K562 (cell line): ENCODE measurements around the gene ACAT2. TPM values are rescaled to one million over a fixed set of nuclear protein-coding genes. Genes with fewer than 3 reads are reported as not detected.
A peak's percentile ranks its signal among the peaks of the same experiment; 100 is the strongest.

Source experiments
- CBX8 ChIP-seq: fragments of 200-600 bp; sonication (generic); IDR thresholded peaks from 2 replicates; pipeline ENCODE4 v1.6.1; 2012; ENCODE audit warnings: borderline replicate concordance, mixed run types, low read depth, mild to moderate bottlenecking, moderate library complexity, mixed read lengths, low read length, control low read depth, inconsistent platforms; ENCODE audit not compliant: poor library complexity, severe bottlenecking; ENCODE audit errors: extremely low read depth
- CCAR2 ChIP-seq: fragments of 200-400 bp; formaldehyde crosslinking; IDR thresholded peaks from 2 replicates; pipeline ENCODE4 v1.6.1; 2017; ENCODE audit warnings: mild to moderate bottlenecking, low read depth, low read length
- FOS ChIP-seq: IDR thresholded peaks from 3 replicates; pipeline ENCODE4 v1.6.1; 2011; ENCODE audit not compliant: insufficient read length; ENCODE audit errors: extremely low read depth
- GABPA ChIP-seq: fragments of 200-800 bp; sonication (Bioruptor generic); conservative IDR thresholded peaks from 2 replicates; pipeline ENCODE4 v1.6.1; 2016; ENCODE audit warnings: low read depth, missing genetic modification characterization, missing compliant biosample characterization
- ILK ChIP-seq: fragments of 450-650 bp; IDR thresholded peaks from 2 replicates; pipeline ENCODE4 v1.6.1; 2016; ENCODE audit warnings: missing genetic modification characterization, low read depth, mild to moderate bottlenecking, missing compliant biosample characterization, moderate library complexity, borderline replicate concordance
- NFYB ChIP-seq: IDR thresholded peaks from 2 replicates; pipeline ENCODE4 v1.6.1; 2011; ENCODE audit warnings: mild to moderate bottlenecking, moderate library complexity; ENCODE audit not compliant: insufficient read length; ENCODE audit errors: extremely low read depth
- RBM15 ChIP-seq: fragments of 200-400 bp; formaldehyde crosslinking; IDR thresholded peaks from 2 replicates; pipeline ENCODE4 v1.6.1; 2018; ENCODE audit warnings: mild to moderate bottlenecking, low read length, moderate library complexity; ENCODE audit not compliant: insufficient read depth
- RBM39 ChIP-seq: fragments of 200-400 bp; formaldehyde crosslinking; optimal IDR thresholded peaks from 2 replicates; pipeline ENCODE3; 2018; ENCODE audit warnings: low read depth, low read length
- SMAD3 ChIP-seq: fragments of 450-650 bp; formaldehyde crosslinking; conservative IDR thresholded peaks from 2 replicates; pipeline ENCODE4 v1.4.0; 2020; ENCODE audit warnings: mild to moderate bottlenecking
- ZNF175 ChIP-seq: fragments of 200-800 bp; sonication (Bioruptor generic); IDR thresholded peaks from 2 replicates; pipeline ENCODE4 v1.6.1; 2016; ENCODE audit warnings: low read depth, mild to moderate bottlenecking, missing genetic modification characterization, missing compliant biosample characterization
- ZNF274 ChIP-seq: IDR thresholded peaks from 2 replicates; pipeline ENCODE4 v1.6.1; 2011; ENCODE audit warnings: low read depth, mild to moderate bottlenecking, low read length, moderate library complexity, borderline replicate concordance
- ZNF384 ChIP-seq: IDR thresholded peaks from 2 replicates; pipeline ENCODE4 v1.6.1; 2012; ENCODE audit warnings: low read depth, low read length, improper control_type of control experiment
- ZNF407 ChIP-seq: fragments of 450-650 bp; IDR thresholded peaks from 2 replicates; pipeline ENCODE4 v1.6.1; 2016; ENCODE audit warnings: low read depth
- polyA plus RNA-seq, 8 experiments: library from polyadenylated mRNA; depleted of rRNA in 4 of 8; stranded (reverse) in 5 of 8; unstranded in 3 of 8; fragments of >200 nt; fragmentation: Nextera tagmentation in 2 of 8; fragmentation: Illumina TruSeq in 1 of 8; extraction: Ambion mirVana in 2 of 8; extraction: Trizol in 1 of 8; gene quantifications; 2 replicates each; pipeline versions ENCODE4 v1.2.1 to v1.2.3, GENCODE V29; 2011 to 2014; ENCODE audit warnings: inconsistent platforms in 1 of 8, missing spikeins in 1 of 8
- total RNA-seq, 7 experiments: library from RNA; depleted of rRNA in 6 of 7; stranded (reverse); fragments of >200 nt in 6 of 7; fragmentation: Illumina TruSeq in 2 of 7; extraction: Trizol in 2 of 7; gene quantifications; 2 replicates each; pipeline versions ENCODE4 v1.2.1 to v1.2.3, GENCODE V29; 2011 to 2021; ENCODE audit warnings: low replicate concordance in 1 of 7
- TF ChIP-seq, protein P1 (sequence below): fragments of 250-450 bp; sonication (Bioruptor Pico); IDR thresholded peaks from 2 replicates; pipeline ENCODE4 v1.5.0; 2020; ENCODE audit warnings: mild to moderate bottlenecking
- TF ChIP-seq, protein P2 (sequence below): sonication (generic); formaldehyde crosslinking; IDR thresholded peaks from 2 replicates; pipeline ENCODE4 v1.8.1; 2023; ENCODE audit warnings: mild to moderate bottlenecking, missing genetic modification reagents

ACAT2 gene
- total and polyA plus RNA-seq, 9 of the 15 experiments (the other 6 are each of a cell fraction or from before 2014, with no cell fraction given), result 63.0 to 309 (median 144) TPM

GRCh38 chr6:159790149-159790955 is 28.5 kb downstream of the ACAT2 start, which contains the start of gene MRPL18 (continued):
- TF ChIP-seq FOS (peak; percentile 96), RBM15 (no peak), ILK (no peak), NFYB (peak; percentile 98), CBX8 (no peak), ZNF384 (peak; percentile 5; the same call in 1 of the 2 replicates), ZNF407 (no peak), ZNF175 (CRISPR knock-in tag) (no peak), ZNF274 (no peak), RBM39 (no peak), CCAR2 (no peak), GABPA (peak; percentile 50; the same call in 1 of the 2 replicates), SMAD3 (CRISPR knock-in tag) (peak; percentile 57; the same call in 1 of the 2 replicates)
- TF ChIP-seq, protein P1, sequence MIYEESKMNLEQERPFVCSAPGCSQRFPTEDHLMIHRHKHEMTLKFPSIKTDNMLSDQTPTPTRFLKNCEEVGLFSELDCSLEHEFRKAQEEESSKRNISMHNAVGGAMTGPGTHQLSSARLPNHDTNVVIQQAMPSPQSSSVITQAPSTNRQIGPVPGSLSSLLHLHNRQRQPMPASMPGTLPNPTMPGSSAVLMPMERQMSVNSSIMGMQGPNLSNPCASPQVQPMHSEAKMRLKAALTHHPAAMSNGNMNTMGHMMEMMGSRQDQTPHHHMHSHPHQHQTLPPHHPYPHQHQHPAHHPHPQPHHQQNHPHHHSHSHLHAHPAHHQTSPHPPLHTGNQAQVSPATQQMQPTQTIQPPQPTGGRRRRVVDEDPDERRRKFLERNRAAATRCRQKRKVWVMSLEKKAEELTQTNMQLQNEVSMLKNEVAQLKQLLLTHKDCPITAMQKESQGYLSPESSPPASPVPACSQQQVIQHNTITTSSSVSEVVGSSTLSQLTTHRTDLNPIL (CRISPR knock-in tag), result no peak
- TF ChIP-seq, protein P2, sequence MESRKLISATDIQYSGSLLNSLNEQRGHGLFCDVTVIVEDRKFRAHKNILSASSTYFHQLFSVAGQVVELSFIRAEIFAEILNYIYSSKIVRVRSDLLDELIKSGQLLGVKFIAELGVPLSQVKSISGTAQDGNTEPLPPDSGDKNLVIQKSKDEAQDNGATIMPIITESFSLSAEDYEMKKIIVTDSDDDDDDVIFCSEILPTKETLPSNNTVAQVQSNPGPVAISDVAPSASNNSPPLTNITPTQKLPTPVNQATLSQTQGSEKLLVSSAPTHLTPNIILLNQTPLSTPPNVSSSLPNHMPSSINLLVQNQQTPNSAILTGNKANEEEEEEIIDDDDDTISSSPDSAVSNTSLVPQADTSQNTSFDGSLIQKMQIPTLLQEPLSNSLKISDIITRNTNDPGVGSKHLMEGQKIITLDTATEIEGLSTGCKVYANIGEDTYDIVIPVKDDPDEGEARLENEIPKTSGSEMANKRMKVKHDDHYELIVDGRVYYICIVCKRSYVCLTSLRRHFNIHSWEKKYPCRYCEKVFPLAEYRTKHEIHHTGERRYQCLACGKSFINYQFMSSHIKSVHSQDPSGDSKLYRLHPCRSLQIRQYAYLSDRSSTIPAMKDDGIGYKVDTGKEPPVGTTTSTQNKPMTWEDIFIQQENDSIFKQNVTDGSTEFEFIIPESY (CRISPR knock-in tag), result no peak
